ENCODE measurements around the gene CD300A. TPM values are rescaled to one million over a fixed set of nuclear protein-coding genes. Genes with fewer than 3 reads are reported as not detected.
A peak's percentile ranks its signal among the peaks of the same experiment; 100 is the strongest.

The CD300A gene
- total and polyA plus RNA-seq, 10 donors, result 34.2 to 142 (median 107) TPM

GRCh38 chr17:74520016-74520434 is 53.6 kb downstream of the CD300A start:
- Histone ChIP-seq H3K4me3 (peak overlapping the region in 1 of 8 donors; percentile 51), H3K4me1 (peaks cover 0 to 44% (median 11%) of the 10 kb centered on the region in 6 donors), H3K36me3 (no peaks in the 10 kb centered on the region), H3K27ac (peak overlapping the region in 7 of 8 donors; percentile 61 to 92 (median 86)), H3K27me3 (replicated peaks in 1 of 7) (peaks cover 0 to 12% (median 0%) of the 10 kb centered on the region in 7 donors), H3K9me3 (peaks cover 0 to 17% (median 7%) of the 10 kb centered on the region in 8 donors)
- intact Hi-C loops (cut with DNase I; ENCODE audit: low total_unique reads), result no loop called here
- no peak for DNase-seq
- WGBS, 5 donors, result 19 to 43% (median 28%) methylated on average over 3 of the region's 3 CpGs
- TF ChIP-seq POLR2A (IDR thresholded peaks at IDR 0.05) (no peak), POLR2AphosphoS5 (IDR thresholded peaks at IDR 0.05) (no peak), CTCF (IDR thresholded peaks at IDR 0.05 in 8 of 11, conservative IDR thresholded peaks at IDR 0.05 in 3 of 11) (no peak)

GRCh38 chr17:74520790-74521480 is 54.5 kb downstream of the CD300A start:
- Histone ChIP-seq H3K27me3 (replicated peaks in 1 of 7) (peaks cover 0 to 20% (median 0%) of the 10 kb centered on the region in 7 donors), H3K36me3 (no peaks in the 10 kb centered on the region), H3K4me1 (peaks cover 0 to 53% (median 11%) of the 10 kb centered on the region in 6 donors), H3K27ac (peak overlapping the region; percentile 35 to 92 (median 85)), H3K9me3 (peaks cover 0 to 17% (median 7%) of the 10 kb centered on the region in 8 donors), H3K4me3 (peak overlapping the region in 1 of 8 donors; percentile 51)
- TF ChIP-seq CTCF (IDR thresholded peaks at IDR 0.05 in 8 of 11, conservative IDR thresholded peaks at IDR 0.05 in 3 of 11), result no peak
- peak in 1 of 3 donors; percentile 61 for TF ChIP-seq POLR2AphosphoS5 (IDR thresholded peaks at IDR 0.05)
- no peak for TF ChIP-seq POLR2A (IDR thresholded peaks at IDR 0.05)
- WGBS, 5 donors, result 71 to 88% (median 78%) methylated on average over 21 of the region's 21 CpGs
- intact Hi-C loops (cut with DNase I; ENCODE audit: low total_unique reads), result no loop called here
- DNase-seq, result no peak

- peak overlapping the region in 1 of 8 donors; percentile 51 for H3K4me3 ChIP-seq
- peak overlapping the region; percentile 35 to 92 (median 85) for H3K27ac ChIP-seq
- H3K9me3 ChIP-seq, result peaks cover 0 to 17% (median 7%) of the 10 kb centered on the region in 8 donors
- intact Hi-C loops (cut with DNase I; ENCODE audit: low total_unique reads), result no loop called here
- peak; percentile 85 for DNase-seq
- H3K4me1 ChIP-seq, result peaks cover 0 to 61% (median 11%) of the 10 kb centered on the region in 6 donors
- H3K36me3 ChIP-seq, result no peaks in the 10 kb centered on the region
- 20 to 43% (median 32%) methylated on average over 8 to 9 of the region's 9 CpGs for WGBS, 5 donors
- TF ChIP-seq POLR2A (IDR thresholded peaks at IDR 0.05) (no peak), CTCF (IDR thresholded peaks at IDR 0.05 in 8 of 11, conservative IDR thresholded peaks at IDR 0.05 in 3 of 11) (no peak), POLR2AphosphoS5 (IDR thresholded peaks at IDR 0.05) (peak; percentile 9 to 68 (median 37))
- H3K27me3 ChIP-seq (replicated peaks in 1 of 7), result peaks cover 0 to 20% (median 0%) of the 10 kb centered on the region in 7 donors
Observed at GRCh38 chr17:74521701-74522201, 55.3 kb downstream of the CD300A start.

Measured in spleen (tissue), 11 donors.